HG03135 (cell line): ENCODE data around the gene KRTAP10-3.
"Not testable (repeated sequence)": the region's sequence is repeated elsewhere in the genome, so short reads cannot be mapped to it uniquely, and the experiment has no call there.

Experiments used
- ATAC-seq: cut with Tn5 transposase; IDR thresholded peaks from one replicate; pipeline ENCODE4 v1.9.1; 2021; ENCODE audit warnings: mild to moderate bottlenecking, moderate library complexity; ENCODE audit not compliant: unreplicated experiment

Gene KRTAP10-3

DNA sequence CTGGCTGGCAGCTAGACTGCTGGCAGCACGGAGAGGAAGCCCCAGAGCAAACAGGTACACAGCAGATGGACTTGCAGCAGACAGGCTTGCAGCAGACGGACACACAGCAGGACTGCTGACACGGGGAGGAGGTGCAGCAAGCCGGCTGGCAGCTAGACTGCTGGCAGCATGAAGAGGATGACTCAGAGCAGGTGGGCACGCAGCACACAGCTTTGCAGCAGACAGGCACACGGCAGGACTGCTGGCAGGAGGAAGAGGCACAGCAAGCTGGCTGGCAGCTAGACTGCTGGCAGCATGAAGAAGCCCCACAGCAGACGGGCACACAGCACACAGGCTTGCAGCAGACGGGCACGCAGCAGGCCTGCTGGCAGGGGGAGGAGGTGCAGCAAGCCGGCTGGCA is 7.8 kb downstream of the KRTAP10-3 start:
- no peak for ATAC-seq

DNA sequence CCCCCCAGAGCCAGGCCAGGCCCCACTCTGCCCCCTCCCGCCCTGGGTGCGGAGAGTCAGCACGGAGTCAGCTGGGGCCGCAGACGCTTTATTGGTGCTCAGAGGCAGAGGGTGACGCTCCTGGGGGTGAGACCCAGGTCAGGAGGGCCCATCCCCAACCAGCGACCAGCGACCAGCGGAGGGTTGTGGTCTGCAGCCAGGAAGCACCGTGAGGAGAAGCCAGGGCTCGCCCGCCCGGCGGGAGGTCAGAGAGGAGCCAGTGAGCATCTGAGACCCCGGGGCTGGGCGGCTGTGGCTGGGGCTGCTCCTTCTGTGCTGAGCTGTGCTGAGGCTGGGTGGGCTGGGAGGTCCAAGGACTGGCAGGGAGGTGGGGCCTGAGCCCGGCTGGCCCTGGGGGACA is 8.3 kb downstream of the KRTAP10-3 start:
- not testable (repeated sequence) for ATAC-seq

GRCh38 chr21:44549525-44550211 is 8.9 kb downstream of the KRTAP10-3 start:
- ATAC-seq: no peak

DNA sequence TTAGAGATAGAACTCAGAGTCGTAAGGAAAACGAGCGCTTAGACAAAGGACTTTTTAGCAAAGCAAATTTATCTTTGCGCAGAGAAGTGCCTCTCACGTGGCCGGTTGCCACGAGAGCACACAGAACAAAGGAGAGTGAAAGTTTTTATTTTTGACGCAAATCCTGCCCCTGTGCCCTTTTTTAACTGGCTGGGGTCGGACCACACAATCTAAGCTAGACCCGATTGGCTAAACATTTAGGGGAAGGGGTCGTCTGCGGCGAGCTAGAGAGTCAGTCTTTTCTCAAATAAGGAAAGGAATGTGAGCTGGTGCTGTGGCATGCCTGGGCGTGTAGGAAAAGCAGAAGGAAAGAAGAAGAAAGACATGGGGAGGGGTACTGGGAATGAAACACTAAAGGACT is 9.7 kb downstream of the KRTAP10-3 start:
- ATAC-seq: no peak

GRCh38 chr21:44548381-44548780 is 10.2 kb downstream of the KRTAP10-3 start:
- no peak for ATAC-seq

DNA sequence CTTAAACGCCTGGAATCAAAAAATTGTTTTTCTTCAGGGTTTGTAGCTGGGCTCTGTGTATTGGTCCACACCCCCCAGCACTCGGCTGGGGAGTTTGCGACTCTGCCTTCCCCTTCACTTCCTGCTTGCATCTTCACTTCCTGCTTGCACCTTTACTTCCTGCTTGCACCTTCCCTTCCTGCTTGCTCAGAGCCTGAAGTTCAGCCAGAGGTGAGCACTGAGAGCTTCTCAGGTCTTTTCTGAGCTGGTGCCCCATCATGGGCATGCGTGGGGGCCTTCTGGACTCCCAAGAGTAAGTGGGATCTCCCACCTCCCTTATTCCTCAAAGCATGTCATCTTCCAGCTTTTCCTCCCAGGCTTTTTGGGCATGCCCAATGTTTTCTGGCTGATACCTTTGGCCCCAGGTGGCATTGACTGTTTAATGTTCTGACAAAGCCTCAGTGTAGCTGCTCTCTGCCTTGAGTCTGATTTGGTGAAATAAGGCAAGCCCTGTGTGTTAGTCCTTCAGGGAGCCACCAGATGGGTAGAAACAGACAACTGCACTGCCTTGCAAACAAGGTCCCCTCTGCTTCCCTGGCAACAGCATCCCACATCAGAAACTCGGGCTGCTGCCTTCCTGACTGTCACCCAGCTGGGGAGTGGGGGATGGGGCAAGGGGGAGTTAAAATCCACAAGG is 10.8 kb downstream of the KRTAP10-3 start:
- ATAC-seq: no peak

DNA sequence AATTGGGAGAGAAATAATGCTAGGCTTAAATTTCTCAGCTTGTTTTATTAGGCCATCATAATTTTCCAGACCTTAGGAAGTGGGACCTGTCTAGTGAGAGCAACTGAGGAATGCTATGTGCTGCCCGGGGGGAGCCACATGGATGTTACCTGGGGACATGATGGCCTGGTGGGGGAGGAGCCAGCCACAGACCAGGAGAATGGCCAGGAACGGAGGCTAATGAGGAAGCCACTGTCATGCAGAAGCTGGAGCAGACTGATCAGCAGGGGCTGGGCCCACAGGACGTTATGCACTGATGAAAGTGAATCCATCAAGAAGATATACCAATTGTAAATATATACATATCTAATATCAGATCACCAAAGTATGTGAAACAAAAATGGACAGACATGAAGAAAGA is 14.0 kb downstream of the KRTAP10-3 start:
- no peak for ATAC-seq

GRCh38 chr21:44542716-44543115 is 15.9 kb downstream of the KRTAP10-3 start:
- no peak for ATAC-seq

GRCh38 chr21:44540741-44541288 is 17.8 kb downstream of the KRTAP10-3 start:
- no peak for ATAC-seq

- ATAC-seq: no peak
These were observed 18.5 kb downstream of the KRTAP10-3 start, which contains the start of gene KRTAP10-1 for GRCh38 chr21:44539991-44540666. TSS of gene KRTAP10-1 (minus strand) at chr21:44540195. CDS start at chr21:44540150, 45 bp downstream.

- no peak for ATAC-seq
These were observed 19.5 kb downstream of the KRTAP10-3 start for GRCh38 chr21:44539046-44539445.

DNA sequence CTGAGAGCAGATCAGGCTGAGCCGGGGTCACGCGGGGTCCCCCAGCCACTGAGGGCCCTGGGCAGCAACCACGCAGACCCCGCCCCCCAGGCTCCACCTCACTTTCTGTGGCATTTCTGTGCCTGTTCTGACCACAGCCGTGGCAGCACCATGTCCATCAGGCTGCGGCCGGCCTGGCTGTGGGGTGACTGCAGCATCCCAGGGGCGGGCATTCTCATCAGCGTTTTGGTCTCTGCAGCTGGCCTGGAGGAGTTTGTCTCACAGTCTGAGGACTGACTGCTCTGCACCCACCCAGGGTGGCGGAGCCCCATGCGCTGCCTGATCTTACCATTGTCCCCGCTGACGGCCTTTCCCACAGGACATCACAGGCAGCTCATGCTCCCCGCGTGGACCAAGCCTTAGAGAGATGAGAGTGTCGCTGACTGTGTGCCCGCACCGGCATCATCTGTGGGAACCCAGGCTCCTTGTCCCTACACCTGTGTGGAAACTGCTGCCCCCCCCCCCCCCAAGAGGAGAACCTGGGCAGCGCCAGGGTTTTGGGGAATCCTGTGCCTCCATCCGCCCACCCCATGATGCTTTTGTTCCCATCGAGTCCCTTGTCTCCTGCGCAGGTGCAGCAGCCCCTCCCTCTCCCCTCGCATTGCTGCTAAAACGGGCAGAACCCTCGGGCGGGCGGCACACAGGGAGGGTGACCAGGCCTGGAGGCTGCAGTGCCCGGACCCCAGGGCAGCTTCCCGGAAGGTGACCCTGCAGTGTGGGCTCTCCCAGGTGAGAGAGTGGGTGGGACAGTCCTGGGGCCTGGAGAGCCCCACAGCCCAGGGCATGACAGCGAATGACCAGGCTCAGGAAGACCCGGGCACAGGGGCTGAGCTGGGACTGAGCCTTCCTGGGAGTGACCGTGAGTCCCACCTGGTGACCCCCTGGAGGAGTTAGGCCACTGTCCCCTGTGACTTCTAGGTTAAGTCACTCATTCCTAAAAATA is 20.4 kb downstream of the KRTAP10-3 start:
- no peak for ATAC-seq

GRCh38 chr21:44535963-44536362 is 22.6 kb downstream of the KRTAP10-3 start:
- no peak for ATAC-seq

GRCh38 chr21:44534688-44535087 is 23.9 kb downstream of the KRTAP10-3 start:
- ATAC-seq: no peak

DNA sequence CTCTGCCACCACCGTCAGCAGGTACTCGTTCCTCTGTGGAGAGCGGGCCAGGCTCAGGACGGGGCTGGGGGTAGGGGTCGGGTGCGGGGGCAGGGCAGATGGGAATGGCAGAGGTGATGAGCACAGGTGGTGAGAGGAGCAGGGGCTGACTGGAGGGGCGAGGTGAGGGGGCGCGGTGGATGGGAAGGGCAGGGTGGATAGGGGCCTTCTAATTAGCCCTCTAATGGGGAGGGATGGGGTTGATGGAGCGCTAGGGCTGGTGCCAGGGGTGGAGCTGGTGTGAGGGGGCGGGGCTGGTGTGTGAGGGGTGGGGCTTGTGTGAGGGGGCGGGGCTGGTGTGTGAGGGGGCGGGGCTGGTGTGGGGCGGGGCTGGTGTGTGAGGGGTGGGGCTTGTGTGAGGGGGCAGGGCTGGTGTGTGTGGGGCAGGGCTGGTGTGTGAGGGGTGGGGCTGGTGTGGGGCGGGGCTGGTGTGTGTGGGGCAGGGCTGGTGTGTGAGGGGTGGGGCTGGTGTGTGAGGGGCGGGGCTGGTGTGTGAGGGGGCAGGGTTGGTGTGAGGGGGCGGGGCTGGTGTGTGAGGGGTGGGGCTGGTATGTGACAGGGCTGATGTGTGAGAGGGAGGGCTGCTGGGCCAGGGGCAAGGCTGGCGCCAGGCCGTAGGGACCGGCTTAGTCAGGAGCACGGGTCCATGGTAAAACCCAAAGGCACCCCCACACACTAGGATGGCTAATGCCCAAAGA is 24.5 kb downstream of the KRTAP10-3 start:
- ATAC-seq: no peak

DNA sequence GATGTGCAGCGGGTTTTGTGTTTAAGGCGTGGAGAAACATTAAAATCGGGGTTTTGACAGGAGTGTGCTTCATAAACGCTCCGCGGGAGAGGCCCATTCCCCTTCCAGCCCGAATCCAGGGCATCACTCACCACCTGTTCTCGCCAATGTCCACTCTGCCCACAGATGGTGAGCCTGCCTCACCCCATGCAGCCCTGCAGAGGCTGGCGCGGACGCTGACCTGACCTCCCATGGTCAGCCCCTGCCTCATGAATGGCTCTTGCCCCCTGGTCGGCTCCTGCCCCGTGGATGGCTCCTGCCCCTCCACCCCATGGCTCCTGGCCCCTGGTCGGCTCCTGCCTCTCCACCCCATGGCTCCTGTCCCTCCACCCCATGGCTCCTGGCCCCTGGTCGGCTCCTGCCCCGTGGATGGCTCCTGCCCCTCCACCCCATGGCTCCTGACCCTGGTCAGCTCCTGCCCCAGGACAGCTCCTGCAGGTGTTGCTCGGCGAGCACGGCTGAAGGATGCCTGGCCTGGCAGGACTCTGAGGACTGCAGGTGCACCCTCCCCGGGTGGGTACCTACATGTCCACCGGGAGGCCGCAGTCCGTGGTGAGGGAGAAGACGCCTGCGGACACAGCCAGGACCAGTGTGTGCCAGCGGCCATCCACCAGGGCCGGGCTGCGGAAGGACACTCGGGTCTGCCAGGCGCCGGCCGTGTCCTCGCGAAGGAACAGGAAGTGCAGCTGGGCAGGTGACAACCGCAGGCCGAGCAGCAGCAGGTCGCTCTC is 25.3 kb downstream of the KRTAP10-3 start:
- no peak for ATAC-seq

DNA sequence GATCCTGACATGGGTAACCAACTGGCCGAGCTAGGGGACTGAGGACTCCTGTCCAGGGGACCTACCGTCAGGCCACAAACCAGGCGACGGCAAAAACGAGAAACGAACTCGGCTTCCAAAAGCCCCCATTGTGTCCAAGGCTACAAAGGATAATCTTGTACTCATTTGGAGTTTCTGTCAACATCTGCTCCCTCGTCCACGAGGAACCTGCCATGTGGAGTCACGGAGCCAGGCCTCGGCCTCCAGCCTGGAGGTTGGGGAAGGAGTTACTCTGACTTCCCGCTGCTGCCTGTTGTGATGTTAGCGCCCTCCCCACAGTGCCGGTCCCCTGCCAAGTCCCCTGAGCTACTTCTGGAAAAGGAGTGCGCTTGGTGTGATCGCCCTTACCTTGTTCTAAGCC is 25.9 kb downstream of the KRTAP10-3 start:
- ATAC-seq: no peak

DNA sequence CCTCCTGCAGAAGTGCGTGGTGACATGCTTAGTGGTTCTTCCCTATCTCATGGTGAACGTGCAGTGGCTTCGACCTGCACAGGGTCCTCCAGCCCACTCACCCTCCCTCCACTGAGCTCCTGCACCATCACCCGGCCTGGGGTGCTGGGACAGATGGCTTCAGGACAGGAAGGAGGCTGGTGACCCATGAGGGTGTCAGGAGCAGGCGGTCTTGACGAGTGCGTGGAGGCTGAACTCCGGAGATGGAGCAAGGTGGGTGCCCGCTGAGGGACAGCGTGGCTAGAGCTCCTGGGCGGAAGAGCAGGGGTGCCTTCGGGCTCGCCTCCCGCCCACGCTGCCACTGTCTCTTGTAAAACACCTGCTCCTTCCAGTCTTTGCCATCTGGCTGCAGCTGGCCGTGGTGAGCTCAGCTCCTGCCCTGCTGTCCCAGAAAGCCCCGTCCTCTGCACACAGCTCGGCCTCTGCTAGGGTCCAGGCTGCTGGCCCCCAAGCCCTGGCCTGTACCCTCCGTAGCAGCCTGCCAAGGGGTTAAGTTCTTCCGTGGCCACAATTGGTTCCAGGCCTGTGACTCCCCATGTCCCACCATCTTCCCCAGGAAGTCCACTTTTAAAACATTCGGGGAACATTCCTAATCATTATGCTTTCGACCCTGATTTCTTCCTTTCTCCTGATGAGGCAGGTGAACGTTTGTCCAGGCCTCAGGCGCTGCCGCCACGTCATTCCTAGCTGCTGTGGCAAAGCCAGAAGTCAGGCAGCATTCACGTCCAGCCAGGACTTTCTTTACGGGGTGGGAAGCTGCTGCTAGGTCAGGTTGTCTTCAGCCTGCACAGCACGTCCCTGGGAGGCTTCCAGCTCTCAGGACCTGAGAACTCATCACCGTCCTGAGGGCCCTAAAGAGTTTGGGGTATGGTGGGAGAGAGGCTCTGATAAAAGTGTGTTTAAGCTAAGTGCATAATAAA is 26.7 kb downstream of the KRTAP10-3 start:
- ATAC-seq: no peak
